GM18517 (cell line): ENCODE data around the gene INO80C.

Source experiments
- ATAC-seq: cut with Tn5 transposase; IDR thresholded peaks from one replicate; pipeline ENCODE4 v1.9.1; 2021; ENCODE audit warnings: mild to moderate bottlenecking, moderate library complexity; ENCODE audit not compliant: unreplicated experiment

The INO80C gene

DNA sequence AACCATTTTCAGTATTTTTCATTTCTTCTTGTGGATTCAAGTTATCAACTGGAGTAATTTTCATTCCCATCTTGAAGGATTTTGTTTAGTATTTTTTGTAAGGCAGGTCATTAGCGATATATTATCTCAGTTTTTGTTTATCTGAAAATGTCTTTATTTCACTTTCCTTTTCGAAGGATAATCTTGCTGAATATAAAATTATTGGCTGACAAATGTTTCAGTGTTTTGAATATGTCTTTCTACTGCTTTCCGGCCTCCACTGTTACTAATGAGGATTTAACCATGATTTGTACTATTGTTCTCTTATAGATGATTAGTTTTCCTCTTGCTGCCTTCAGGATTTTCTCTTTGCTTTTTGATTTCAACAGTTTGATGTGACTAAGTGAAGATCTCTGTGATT is 62.4 kb downstream of the INO80C start:
- ATAC-seq: no peak

DNA sequence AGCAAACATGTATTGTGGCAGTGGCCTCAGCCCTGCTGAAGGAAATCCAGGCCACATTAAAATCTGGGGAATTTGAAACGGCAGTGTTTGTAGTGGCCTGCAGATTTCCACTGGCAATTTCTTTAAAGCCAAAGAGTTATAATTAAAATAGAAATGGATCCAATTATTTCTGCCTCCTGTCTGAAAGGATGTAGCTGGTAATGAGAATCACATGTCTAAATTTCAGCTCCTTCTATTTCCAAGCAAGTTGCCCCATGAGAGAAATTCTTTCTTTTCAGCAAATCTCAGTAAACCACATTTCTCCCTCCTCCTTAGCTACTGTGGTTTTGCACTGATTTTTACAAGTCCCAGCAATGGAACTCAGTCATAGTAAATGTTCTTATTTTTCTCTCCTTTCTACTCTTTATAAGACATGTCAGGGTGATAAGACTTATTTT is 65.2 kb downstream of the INO80C start:
- ATAC-seq: no peak

DNA sequence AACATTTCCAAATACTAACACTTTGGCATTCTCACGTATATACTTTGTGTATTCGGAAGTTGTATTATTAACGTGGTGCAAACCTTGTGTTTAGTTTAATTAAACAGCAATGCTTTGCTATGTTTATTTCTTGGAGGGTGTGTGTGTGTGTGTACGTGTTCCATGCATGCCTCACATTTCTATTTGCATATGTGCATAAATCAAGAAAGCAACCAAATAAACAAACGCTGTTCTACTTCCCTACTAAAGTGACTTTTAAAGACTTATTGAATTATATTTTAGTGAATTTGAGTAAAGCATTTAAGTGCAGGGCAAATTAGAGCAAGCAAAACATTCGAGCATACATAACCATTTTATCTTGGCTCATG is 66.4 kb downstream of the INO80C start:
- no peak for ATAC-seq

DNA sequence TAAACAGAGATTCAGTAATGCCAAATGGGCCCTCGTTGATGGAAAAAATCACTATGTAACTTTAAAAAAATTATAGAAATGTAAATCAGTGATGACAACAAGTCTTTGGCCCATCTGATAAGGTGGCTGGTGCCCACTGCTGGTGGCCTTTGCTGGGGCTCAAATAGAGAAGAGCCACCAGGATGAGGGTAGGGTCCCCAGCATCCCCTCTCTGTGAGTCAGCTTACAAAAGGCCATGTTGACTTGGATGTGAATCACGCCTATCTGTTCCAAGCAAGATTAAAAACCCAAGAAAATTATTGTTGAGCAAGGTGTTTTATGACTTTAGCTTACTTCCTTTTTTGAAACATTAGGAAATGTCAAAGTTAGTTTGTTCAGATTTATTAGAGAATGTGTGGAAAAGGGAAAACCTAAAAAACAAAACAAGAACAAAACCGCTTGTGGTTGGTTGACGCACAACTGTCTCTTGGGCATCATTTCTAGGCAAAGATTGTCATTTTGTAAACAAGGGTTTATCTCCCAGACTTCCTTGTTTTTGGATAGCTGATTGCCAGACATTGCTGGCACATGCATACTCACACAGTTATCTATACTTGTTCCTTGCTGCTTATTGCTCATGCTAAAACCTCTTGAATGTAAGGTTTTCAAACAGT is 66.9 kb downstream of the INO80C start:
- ATAC-seq: no peak

GRCh38 chr18:35426786-35427185 is 71.0 kb downstream of the INO80C start:
- ATAC-seq: no peak

DNA sequence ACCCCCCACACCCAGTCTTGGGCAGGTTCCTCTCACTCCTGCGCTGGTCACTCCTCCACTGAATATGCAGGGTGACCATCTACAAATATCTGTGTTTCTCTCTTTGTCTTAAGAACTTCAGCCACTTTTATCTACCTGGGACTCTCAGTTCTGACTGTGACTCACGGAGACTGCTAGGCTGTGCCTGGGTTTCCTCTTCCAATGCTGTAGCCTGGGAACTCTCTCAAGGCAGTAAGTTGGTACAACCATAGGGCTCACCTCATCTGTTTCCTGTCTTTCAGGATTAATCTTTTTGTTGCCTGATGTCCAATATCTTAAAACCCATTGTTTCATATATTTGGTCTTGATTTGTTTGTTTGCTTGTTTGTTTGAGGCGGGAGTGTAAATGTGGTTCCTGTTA is 73.4 kb downstream of the INO80C start:
- ATAC-seq: no peak

DNA sequence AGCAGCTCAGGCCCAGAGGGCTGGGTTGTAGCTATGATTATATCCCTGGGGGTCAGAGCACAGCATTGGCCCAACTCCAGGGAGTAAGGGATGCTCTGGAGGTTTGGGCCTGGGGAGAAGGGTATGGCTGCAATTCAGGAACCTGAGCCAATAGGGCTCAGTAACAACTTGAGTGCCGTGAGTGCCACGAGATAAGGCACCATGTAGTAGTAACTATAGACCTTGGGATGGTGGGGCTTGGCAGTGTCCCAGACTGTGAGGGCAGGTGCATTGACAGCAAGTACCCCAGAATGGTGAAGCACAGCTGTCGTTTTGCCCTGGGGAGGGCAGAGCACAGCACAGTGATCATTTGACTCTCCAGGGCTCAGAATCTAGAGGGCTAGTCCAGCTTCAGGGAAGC is 75.5 kb downstream of the INO80C start:
- no peak for ATAC-seq

DNA sequence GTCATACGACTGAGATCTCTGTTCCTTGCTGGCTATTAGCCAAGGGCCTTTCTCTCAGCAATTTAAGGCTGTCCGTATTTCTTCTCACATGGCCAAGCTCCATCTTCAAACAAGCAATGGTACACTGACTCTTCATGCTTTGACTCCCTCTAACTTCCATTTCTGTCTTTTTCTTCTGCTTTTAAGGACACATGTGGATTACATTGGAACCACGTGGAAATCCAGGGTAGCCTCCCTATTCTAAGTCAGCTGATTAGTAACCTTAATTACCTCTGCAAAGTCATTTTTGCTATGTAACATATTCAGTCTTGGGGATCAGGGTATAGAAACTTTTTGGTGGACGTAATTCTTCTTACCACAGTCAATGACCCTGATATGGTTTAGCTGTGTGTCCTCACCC is 79.2 kb downstream of the INO80C start:
- ATAC-seq: no peak
